H1 (cell line): Measurements from ENCODE around the gene ALPG. TPM values are rescaled to one million over a fixed set of nuclear protein-coding genes. Genes with fewer than 3 reads are reported as not detected.

Experiments used
- CTCF ChIA-PET: fragments of 300-600 bp; sonication (Branson Sonifier 250); formaldehyde crosslinking; loops from one replicate; lab custom pipeline; 2021; ENCODE audit not compliant: partially characterized antibody; lab: Charles Lee
- POLR2A ChIA-PET: fragments of 300-600 bp; sonication (Branson Sonifier 250); formaldehyde crosslinking; loops from one replicate; lab custom pipeline; 2021; ENCODE audit warnings: inconsistent platforms; ENCODE audit not compliant: partially characterized antibody; lab: Charles Lee
- DNase-seq, 2 experiments: peaks; one replicate each; pipeline versions ENCODE4 v3.0.0 to v3.0.0-alpha.2; 2010 to 2022; ENCODE audit warnings: low spot score in 2 of 2, low read depth in 1 of 2, mixed read lengths in 1 of 2
- FAIRE-seq: peaks from 2 replicates; lab custom pipeline; 2011; peaks lifted over from hg19 to GRCh38; lab: Jason Lieb, UNC
- H2AFZ ChIP-seq: 2 replicates; pipeline ENCODE4 v1.8.1; 2012; ENCODE audit warnings: low read length, inconsistent platforms
- H2AK5ac ChIP-seq: 2 replicates; pipeline ENCODE4 v1.6.1; 2013; ENCODE audit warnings: low read depth, low read length
- H2BK120ac ChIP-seq: replicated peaks from 2 replicates; pipeline ENCODE3; 2013; ENCODE audit warnings: low read depth, low read length, inconsistent platforms
- H2BK12ac ChIP-seq: 2 replicates; pipeline ENCODE4 v1.6.1; 2013; ENCODE audit warnings: low read depth, low read length
- H2BK15ac ChIP-seq: 2 replicates; pipeline ENCODE4 v1.6.1; 2013; ENCODE audit warnings: low read length
- H2BK20ac ChIP-seq: 2 replicates; pipeline ENCODE4 v1.6.1; 2013; ENCODE audit warnings: low read length
- H2BK5ac ChIP-seq: 2 replicates; pipeline ENCODE4 v1.6.1; 2013; ENCODE audit warnings: low read depth, low read length
- H3K14ac ChIP-seq: 2 replicates; pipeline ENCODE4 v1.6.1; 2013; ENCODE audit warnings: inconsistent platforms; ENCODE audit not compliant: insufficient read length
- H3K18ac ChIP-seq: 2 replicates; pipeline ENCODE4 v1.6.1; 2013; ENCODE audit warnings: low read length; ENCODE audit errors: extremely low read depth
- H3K23ac ChIP-seq: 2 replicates; pipeline ENCODE4 v1.6.1; 2013; ENCODE audit warnings: inconsistent platforms; ENCODE audit not compliant: insufficient read length
- H3K23me2 ChIP-seq: 2 replicates; pipeline ENCODE4 v1.6.1; 2013; ENCODE audit warnings: low read depth, low read length
- H3K27ac ChIP-seq: 2 replicates; pipeline ENCODE4 v1.6.1; 2011; ENCODE audit warnings: low read depth, low read length, inconsistent platforms
- H3K27me3 ChIP-seq, 4 experiments: replicated peaks in 1 of 4; 1 replicate in 1 of 4; 2 replicates in 3 of 4; pipeline versions ENCODE4 v1.6.1 to v1.8.1; 2011 to 2013; ENCODE audit warnings: low read length in 3 of 4, mild to moderate bottlenecking in 3 of 4, inconsistent platforms in 2 of 4, mixed read lengths in 2 of 4, moderate library complexity in 1 of 4; ENCODE audit not compliant: control insufficient read depth in 3 of 4, insufficient read depth in 3 of 4; ENCODE audit errors: extremely low read depth in 1 of 4
- H3K36me3 ChIP-seq, 4 experiments: 2 replicates each; pipeline versions ENCODE4 v1.6.1 to v1.8.1; 2011 to 2013; ENCODE audit warnings: mild to moderate bottlenecking in 4 of 4, low read length in 3 of 4, moderate library complexity in 2 of 4, control low read depth in 1 of 4, inconsistent platforms in 1 of 4; ENCODE audit not compliant: insufficient read depth in 4 of 4, control insufficient read depth in 2 of 4
- H3K4ac ChIP-seq: replicated peaks from 2 replicates; pipeline ENCODE3; 2013; ENCODE audit warnings: low read length, low read depth, mixed read lengths, inconsistent platforms; ENCODE audit not compliant: insufficient read length
- H3K4me1 ChIP-seq, 4 experiments: replicated peaks in 1 of 4; 1 replicate in 1 of 4; 2 replicates in 3 of 4; pipeline versions ENCODE4 v1.6.1 to v1.8.1; 2011 to 2013; ENCODE audit warnings: low read length in 3 of 4, inconsistent platforms in 2 of 4, mixed read lengths in 1 of 4; ENCODE audit not compliant: insufficient read depth in 4 of 4, control insufficient read depth in 3 of 4
- H3K4me2 ChIP-seq, 2 experiments: 2 replicates each; pipeline versions ENCODE4 v1.6.1 to v1.8.1; 2011 to 2013; ENCODE audit warnings: low read depth in 2 of 2, low read length in 2 of 2, control low read depth in 1 of 2, inconsistent platforms in 1 of 2, mild to moderate bottlenecking in 1 of 2; ENCODE audit not compliant: insufficient read depth in 1 of 2
- H3K4me3 ChIP-seq, 4 experiments: fragments of 200-600, 300-600 bp in 1 of 4; sonication (generic), shearing (Covaris generic), sonication (Bioruptor Twin) in 1 of 4; 2 replicates each; pipeline versions ENCODE4 v1.5.1 to v1.8.1; 2011 to 2016; ENCODE audit warnings: low read length in 4 of 4, low read depth in 3 of 4, control low read depth in 2 of 4, inconsistent platforms in 2 of 4, mild to moderate bottlenecking in 2 of 4, mixed read lengths in 1 of 4, moderate library complexity in 1 of 4; ENCODE audit not compliant: insufficient read depth in 2 of 4; ENCODE audit errors: extremely low read depth in 1 of 4
- H3K56ac ChIP-seq: replicated peaks from 2 replicates; pipeline ENCODE3; 2013; ENCODE audit warnings: low read depth, mild to moderate bottlenecking, mixed read lengths, low read length, inconsistent platforms; ENCODE audit not compliant: insufficient read length
- H3K79me1 ChIP-seq: 2 replicates; pipeline ENCODE4 v1.6.1; 2013; ENCODE audit warnings: low read depth, low read length, control low read depth
- H3K79me2 ChIP-seq, 2 experiments: 2 replicates each; pipeline versions ENCODE4 v1.6.1 to v1.8.1; 2012 to 2013; ENCODE audit warnings: low read length in 2 of 2, mild to moderate bottlenecking in 2 of 2, inconsistent platforms in 1 of 2; ENCODE audit not compliant: insufficient read depth in 2 of 2, control insufficient read depth in 1 of 2
- H3K9ac ChIP-seq, 4 experiments: replicated peaks in 1 of 4; 1 replicate in 1 of 4; 2 replicates in 3 of 4; pipeline versions ENCODE4 v1.6.1 to v1.8.1; 2011 to 2013; ENCODE audit warnings: low read depth in 3 of 4, low read length in 3 of 4, control low read depth in 2 of 4, mild to moderate bottlenecking in 2 of 4, moderate library complexity in 2 of 4, inconsistent platforms in 1 of 4; ENCODE audit errors: extremely low read depth in 1 of 4
- H3K9me3 ChIP-seq, 2 experiments: 2 replicates each; pipeline versions ENCODE4 v1.6.1 to v1.8.1; 2012 to 2013; ENCODE audit warnings: mild to moderate bottlenecking in 2 of 2, moderate library complexity in 2 of 2, control low read depth in 1 of 2, inconsistent platforms in 1 of 2, low read depth in 1 of 2, low read length in 1 of 2, mixed read lengths in 1 of 2; ENCODE audit not compliant: insufficient read depth in 2 of 2
- H4K20me1 ChIP-seq, 2 experiments: replicated peaks in 1 of 2; 2 replicates each; pipeline versions ENCODE3 to v1.8.1; 2011 to 2013; ENCODE audit warnings: inconsistent platforms in 2 of 2, low read length in 2 of 2, mild to moderate bottlenecking in 1 of 2; ENCODE audit not compliant: insufficient read depth in 2 of 2, control insufficient read depth in 1 of 2
- H4K5ac ChIP-seq: 2 replicates; pipeline ENCODE4 v1.6.1; 2013; ENCODE audit warnings: low read length, low read depth, mixed read lengths, inconsistent platforms; ENCODE audit not compliant: insufficient read length
- H4K8ac ChIP-seq: 2 replicates; pipeline ENCODE4 v1.8.0; 2013; ENCODE audit warnings: mild to moderate bottlenecking, moderate library complexity, low read length, inconsistent platforms; ENCODE audit not compliant: insufficient read depth; ENCODE audit errors: extremely low read depth
- H4K91ac ChIP-seq: replicated peaks from 2 replicates; pipeline ENCODE3; 2013; ENCODE audit warnings: low read length, mixed read lengths, inconsistent platforms; ENCODE audit not compliant: insufficient read length
- GTF2F1 ChIP-seq: IDR thresholded peaks from 2 replicates; pipeline ENCODE4 v1.6.1; 2012; ENCODE audit warnings: low read depth, low read length, improper control_type of control experiment, borderline replicate concordance
- MAFK ChIP-seq: IDR thresholded peaks from 2 replicates; pipeline ENCODE4 v1.6.1; 2012; ENCODE audit warnings: low read depth, mild to moderate bottlenecking, improper control_type of control experiment, low read length
- SP1 ChIP-seq: IDR thresholded peaks from 2 replicates; pipeline ENCODE4 v1.6.1; 2011; ENCODE audit warnings: low read depth, low read length
- WGBS, 2 experiments: shearing (Covaris generic) in 1 of 2; methylation state at CpG; one replicate each; pipeline versions ENCODE4 v1.1.6 to v1.1.7; 2013 to 2015; ENCODE audit warnings: low lambda C conversion rate in 2 of 2, mixed read lengths in 2 of 2, inconsistent platforms in 1 of 2, low coverage in 1 of 2, missing lambda C conversion rate in 1 of 2; ENCODE audit not compliant: insufficient replicate concordance in 2 of 2, insufficient coverage in 1 of 2, insufficient read length in 1 of 2; ENCODE audit errors: extremely low coverage in 1 of 2, missing lambda C conversion rate in 1 of 2; 5-methylcytosine and 5-hydroxymethylcytosine counted together
- polyA plus RNA-seq, 7 experiments: library from polyadenylated mRNA; depleted of rRNA in 3 of 7; stranded (reverse) in 5 of 7; unstranded in 2 of 7; fragments of >200 nt in 5 of 7; fragments of 200-250 nt in 2 of 7; gene quantifications; 1 replicate in 5 of 7; 2 replicates in 1 of 7; 4 replicates in 1 of 7; pipeline versions ENCODE4 v1.2.1 to v1.2.3, GENCODE V29; 2011 to 2013; ENCODE audit warnings: missing spikeins in 2 of 7, mixed read lengths in 2 of 7
- total RNA-seq: library from RNA; stranded (reverse); fragmentation: NEBNext Ultra II Directional; extraction: Animal tissue kit (Norgen Biotek cat#: 25700); gene quantifications from 2 replicates; pipeline ENCODE4 v1.2.1, GENCODE V29; 2021
- TF ChIP-seq, protein P1 (sequence below): IDR thresholded peaks from 2 replicates; pipeline ENCODE4 v1.6.1; 2011; ENCODE audit warnings: low read depth, mild to moderate bottlenecking, low read length; ENCODE audit not compliant: insufficient read depth

The ALPG gene
- total and polyA plus RNA-seq, 2 of the 8 experiments (the other 6 are each of a cell fraction or from before 2014, with no cell fraction given): 0.56 to 2.1 TPM

DNA sequence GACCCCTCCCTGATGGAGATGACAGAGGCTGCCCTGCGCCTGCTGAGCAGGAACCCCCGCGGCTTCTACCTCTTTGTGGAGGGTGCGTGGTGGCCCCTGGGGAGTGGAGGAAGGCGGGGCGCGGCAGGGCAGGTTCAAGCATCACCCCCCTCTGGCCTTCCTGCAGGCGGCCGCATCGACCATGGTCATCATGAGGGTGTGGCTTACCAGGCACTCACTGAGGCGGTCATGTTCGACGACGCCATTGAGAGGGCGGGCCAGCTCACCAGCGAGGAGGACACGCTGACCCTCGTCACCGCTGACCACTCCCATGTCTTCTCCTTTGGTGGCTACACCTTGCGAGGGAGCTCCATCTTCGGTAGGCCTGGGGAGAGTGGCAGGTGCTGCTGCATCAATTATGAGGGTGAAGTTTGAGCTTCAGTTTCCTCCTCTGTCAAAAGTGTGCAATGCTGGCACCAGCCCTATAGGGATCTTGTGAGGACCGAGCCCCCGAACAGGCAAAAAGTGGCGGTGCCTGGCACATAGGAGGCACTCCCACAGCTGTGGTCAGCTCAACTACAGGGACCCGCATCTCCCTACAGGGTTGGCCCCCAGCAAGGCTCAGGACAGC, 51.5 kb downstream of the ALPG start:
- Histone ChIP-seq H3K27ac (no peak overlapping the region), H2BK12ac (no peak overlapping the region), H3K9me3 (no peaks in the 10 kb centered on the region), H4K20me1 (no peaks in the 10 kb centered on the region), H2BK120ac (no peak overlapping the region), H2BK5ac (no peak overlapping the region), H4K91ac (no peak overlapping the region), H4K5ac (no peak overlapping the region), H3K27me3 (no peaks in the 10 kb centered on the region), H3K4me3 (no peak overlapping the region), H2BK15ac (no peak overlapping the region), H3K14ac (no peak overlapping the region), H4K8ac (no peak overlapping the region), H3K56ac (no peak overlapping the region), H2AFZ (no peak overlapping the region), H3K23ac (no peak overlapping the region), H2BK20ac (no peak overlapping the region), H3K23me2 (no peaks in the 10 kb centered on the region; the same call in 1 of the 2 replicates), H3K79me1 (no peaks in the 10 kb centered on the region), H3K18ac (no peak overlapping the region), H3K36me3 (no peaks in the 10 kb centered on the region), H3K4me1 (peaks cover 0 to 3% (median 0%) of the 10 kb centered on the region in 4 experiments; a peak in 1 of 7 replicates), H3K4ac (no peak overlapping the region), H2AK5ac (no peak overlapping the region), H3K4me2 (no peak overlapping the region), H3K9ac (no peak overlapping the region), H3K79me2 (no peaks in the 10 kb centered on the region)
- ChIA-PET CTCF (interaction anchor here (1.1 to 1.8 kb wide), 5 partner anchors 11 to 64 kb away, joined by 3 to 9 read pairs (median 5); no protein-coding TSS in a partner anchor), POLR2A (no interaction called here)
- DNase-seq: no peak
- no peak for FAIRE-seq
- 93% methylated on average over 20 of the region's 25 CpGs; no CpG with 5 or more reads in 1 of the 2 experiments for WGBS, 2 experiments
- TF ChIP-seq MAFK: no peak
- no peak for TF ChIP-seq GTF2F1
- TF ChIP-seq, protein P1, sequence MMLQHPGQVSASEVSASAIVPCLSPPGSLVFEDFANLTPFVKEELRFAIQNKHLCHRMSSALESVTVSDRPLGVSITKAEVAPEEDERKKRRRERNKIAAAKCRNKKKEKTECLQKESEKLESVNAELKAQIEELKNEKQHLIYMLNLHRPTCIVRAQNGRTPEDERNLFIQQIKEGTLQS: no peak
- TF ChIP-seq SP1: no peak
